GM13976 (cell line): ENCODE data around the gene PTOV1.

ENCODE experiments used
- DNase-seq: peaks from one replicate; pipeline ENCODE4 v3.0.0; 2012; ENCODE audit warnings: low spot score
- in situ Hi-C: fragments of 300-500 bp; cut with MboI; formaldehyde crosslinking; loops from one replicate; pipeline ENCODE4 v1.12.0; 2022; ENCODE audit warnings: low sequenced_read_pairs, mixed read lengths, inconsistent platforms; ENCODE audit not compliant: unreplicated experiment
- TF ChIP-seq, protein P1 (sequence below): IDR thresholded peaks from 2 replicates; pipeline ENCODE4 v1.5.1; 2012; ENCODE audit warnings: borderline replicate concordance, mild to moderate bottlenecking; ENCODE audit not compliant: insufficient read depth; ENCODE audit errors: extremely low read depth, missing control alignments, control extremely low read depth

Gene PTOV1

DNA sequence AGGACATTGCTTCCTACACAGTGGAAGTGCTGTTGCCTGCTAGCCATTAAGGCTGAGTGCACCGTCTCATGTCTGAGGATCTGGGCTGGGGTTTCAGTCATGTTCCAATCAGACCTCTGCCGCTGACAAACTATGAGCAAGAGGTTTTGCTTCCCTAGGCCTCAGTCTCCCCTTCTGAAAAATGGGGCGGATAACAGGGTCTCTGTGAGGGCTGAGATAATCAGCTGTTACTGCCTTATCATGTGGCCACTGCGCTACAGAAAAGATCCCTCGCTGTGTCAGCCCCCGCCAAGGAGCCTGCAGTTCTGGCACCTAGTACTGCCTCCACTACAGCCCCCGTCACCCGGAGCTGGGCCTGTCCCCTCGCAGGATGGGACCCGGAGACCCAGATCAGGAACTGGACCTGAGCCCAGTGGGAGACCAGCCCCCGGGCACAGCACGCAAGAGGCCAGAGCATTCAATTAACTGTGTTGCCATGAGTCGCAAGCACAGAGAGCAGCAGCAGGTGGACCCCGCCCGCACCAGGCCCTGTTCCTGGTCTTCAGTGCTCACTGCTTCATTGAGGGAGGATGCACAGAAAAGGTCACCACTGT is 19.4 kb downstream of the PTOV1 start:
- in situ Hi-C loops, result no loop called here
- DNase-seq, result no peak
- TF ChIP-seq, protein P1, sequence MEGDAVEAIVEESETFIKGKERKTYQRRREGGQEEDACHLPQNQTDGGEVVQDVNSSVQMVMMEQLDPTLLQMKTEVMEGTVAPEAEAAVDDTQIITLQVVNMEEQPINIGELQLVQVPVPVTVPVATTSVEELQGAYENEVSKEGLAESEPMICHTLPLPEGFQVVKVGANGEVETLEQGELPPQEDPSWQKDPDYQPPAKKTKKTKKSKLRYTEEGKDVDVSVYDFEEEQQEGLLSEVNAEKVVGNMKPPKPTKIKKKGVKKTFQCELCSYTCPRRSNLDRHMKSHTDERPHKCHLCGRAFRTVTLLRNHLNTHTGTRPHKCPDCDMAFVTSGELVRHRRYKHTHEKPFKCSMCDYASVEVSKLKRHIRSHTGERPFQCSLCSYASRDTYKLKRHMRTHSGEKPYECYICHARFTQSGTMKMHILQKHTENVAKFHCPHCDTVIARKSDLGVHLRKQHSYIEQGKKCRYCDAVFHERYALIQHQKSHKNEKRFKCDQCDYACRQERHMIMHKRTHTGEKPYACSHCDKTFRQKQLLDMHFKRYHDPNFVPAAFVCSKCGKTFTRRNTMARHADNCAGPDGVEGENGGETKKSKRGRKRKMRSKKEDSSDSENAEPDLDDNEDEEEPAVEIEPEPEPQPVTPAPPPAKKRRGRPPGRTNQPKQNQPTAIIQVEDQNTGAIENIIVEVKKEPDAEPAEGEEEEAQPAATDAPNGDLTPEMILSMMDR, result no peak

DNA sequence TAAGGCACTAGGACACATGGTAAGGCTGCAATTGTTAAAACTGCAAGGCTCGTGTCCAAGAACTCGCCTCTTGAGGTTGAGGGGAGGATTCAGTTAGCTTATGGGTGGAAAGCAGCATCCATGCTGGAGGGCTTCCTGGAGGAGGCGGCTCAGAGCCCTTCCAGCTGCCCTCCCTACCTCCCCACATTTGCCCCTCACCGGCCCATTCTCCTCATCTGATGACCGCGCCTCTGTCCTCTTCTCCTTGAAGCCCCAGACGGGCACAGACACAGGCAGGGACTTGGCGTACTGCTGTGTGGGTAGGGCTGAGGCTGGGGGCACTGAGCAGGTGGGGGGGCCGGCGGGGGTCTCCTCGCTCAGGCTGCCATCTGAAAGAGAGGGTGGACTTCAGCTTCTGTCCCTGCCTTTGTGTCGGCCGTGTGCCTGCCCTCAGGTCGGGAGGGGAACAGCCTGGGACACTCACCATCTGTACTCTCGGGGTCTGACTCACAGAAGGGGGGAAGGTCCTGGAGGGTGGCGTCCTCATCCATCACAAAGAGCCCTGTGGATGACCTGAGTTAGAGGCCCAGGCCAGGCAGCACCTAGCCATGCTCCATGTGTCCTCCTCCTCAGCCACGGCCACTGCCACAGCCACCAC is 20.5 kb downstream of the PTOV1 start:
- TF ChIP-seq, protein P1, result no peak
- DNase-seq, result no peak
- in situ Hi-C loops, result no loop called here

DNA sequence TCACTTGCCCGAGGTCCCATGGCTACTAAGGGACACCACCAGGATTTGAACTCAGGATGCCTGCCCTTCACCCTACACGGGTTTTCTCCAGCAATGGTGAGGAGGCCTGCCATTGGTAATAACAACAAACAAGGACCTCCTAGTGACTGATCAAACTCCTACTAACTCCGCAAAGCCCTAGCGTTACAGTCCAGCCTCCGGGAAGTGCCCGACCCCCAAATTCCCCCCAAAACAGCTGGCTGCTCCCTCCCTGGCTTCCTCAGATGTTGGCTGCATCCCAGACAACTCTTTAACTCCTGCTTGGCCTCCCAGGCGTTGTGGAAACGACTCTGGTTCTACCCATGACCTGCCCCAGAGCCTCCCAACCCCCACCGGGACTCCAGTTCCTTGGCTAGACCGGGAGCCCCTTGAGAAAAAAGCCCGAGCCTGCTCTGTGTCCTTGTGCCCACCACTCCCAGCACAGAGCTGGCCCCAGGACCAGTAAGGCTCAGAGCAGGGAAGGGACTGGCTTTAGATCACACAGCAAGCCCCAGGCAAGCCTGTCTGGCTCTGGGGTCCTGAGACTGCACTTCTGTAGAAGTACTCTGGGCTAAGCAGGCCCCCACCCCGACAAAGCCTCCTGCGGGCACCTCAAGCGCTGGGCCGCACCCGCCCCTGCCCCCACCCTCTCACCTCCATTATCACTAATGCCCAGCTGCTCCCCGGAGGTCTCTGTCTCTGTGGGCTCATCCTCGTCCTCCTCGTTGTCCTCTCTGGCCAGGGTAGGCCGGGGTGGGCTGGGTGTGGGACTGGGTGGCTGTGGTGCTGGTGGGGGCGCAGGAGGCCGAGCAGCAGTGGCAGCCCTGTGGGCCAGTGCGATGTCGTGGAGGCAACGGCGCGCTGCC is 21.5 kb downstream of the PTOV1 start:
- in situ Hi-C loops, result no loop called here
- TF ChIP-seq, protein P1, result no peak
- DNase-seq, result no peak

DNA sequence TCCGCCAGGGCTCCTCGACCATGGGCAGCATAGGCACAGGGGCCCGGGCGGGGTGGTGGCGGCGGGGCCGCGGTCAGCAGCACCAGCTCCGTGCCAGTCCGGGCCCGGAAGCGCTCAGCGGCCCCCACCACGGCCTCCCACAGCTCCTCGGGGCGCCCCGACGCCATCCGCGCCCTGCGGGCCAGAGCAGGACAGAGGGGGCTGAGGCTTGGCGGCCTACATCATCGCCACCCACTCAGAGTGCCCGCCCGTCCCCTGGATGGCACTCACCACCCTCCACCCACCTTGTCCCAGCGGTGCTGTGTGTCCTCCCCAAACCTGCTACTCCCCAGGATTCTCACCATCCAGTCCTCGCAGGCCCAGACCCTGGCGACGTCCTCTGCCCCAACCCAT is 22.2 kb downstream of the PTOV1 start:
- TF ChIP-seq, protein P1, result no peak
- DNase-seq, result no peak
- in situ Hi-C loops, result no loop called here

DNA sequence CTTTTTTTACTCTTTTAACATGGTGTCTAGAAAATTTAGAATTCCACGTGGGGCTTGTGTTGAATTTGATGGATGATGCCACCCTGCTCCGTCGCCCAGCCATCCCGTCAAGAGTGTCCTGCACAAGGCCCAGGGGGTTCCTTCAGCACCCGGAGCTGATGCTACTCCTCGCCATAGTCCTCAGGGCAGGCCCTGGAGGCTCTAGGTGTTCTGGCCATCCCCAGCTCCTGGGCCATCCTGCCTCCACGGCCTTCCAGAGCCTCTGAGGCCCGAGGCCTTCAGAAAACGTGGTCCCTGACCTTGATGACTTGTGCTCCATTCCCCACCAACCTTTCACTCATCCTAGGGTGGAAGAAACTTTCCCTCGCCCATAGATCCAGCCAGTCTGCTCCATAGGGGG is 22.9 kb downstream of the PTOV1 start:
- TF ChIP-seq, protein P1, result no peak
- in situ Hi-C loops, result no loop called here
- no peak for DNase-seq

DNA sequence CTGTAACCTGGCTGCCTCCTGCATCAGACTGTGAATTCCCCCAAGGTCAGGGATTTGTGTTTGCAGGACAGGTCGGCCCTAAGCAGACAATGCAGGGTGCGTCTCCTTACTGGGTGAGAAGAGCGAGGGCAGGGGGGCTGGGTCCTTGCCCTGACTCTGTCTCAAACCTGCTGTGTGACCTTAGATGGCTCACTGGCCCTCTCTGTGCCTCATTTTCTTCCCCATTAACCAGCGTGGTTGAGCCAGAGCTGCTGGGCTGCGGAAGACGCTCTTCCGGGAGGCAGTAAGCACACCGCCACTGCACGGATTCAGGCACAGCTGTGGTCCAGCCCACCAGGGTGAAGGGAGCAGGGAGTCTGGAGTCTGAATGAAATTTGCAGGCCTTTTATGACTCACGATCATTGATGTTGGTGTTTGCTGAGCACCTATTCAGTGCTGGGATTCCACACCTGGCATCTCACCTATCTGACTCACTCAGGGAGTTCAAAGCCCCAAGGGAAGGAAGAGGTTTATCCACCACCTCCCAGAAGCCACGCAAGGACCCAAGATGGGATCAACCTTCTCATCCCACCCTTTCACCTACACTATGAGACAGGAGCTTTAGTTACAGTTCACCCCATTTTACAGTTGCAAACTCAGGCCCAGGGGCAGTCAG is 23.7 kb downstream of the PTOV1 start:
- in situ Hi-C loops, result no loop called here
- TF ChIP-seq, protein P1, result no peak
- DNase-seq, result no peak
